ENCODE data around the gene ZFP62. TPM values are rescaled to one million over a fixed set of nuclear protein-coding genes. Genes with fewer than 3 reads are reported as not detected.

The ZFP62 gene
- total RNA-seq, 1 donor from 2014 or later = 19.4 TPM

DNA sequence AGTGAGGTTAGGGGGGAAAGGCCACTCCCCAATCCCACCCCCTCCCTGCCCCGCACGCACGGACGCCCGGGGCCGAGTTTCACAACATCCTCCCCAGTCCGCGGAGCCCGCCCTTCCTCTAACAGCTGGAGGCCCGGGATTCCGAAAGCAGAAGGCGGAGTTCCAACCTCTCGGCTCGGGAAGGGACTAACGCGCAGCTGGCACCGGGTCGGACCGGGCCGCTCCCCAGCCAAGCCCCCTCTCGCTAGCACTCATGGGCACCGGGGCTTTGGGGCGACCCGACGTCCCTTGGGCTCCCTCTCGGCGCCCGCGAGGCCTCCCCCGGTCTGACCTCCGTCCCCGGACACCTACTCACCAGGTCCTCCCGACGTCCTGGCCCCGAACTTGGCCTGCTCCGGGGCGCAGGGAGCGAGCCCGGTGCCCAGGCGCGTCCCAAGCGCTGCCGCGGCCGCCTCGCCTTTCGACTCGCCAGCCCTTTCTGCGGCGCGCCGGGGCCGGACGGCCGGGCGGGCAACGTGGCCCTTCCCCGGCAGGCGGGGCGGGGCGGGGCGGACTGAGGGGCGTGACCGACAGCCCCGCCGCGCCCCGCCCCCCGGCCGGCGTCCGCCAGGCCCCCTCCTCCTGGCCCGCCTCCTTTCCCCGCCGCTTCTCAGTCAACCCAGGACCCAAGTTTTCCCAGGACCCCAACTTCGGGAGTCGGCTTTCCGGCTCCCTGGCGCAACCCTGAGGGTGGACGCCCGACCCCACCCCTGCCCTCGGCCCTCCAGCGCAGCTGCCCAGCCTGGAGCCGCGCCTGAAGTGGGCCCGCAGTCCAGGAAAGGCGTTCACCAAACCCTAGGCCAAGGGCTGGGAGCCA lies 58.5 kb downstream of the ZFP62 start, which contains the start of gene MGAT1:
Gene MGAT1, minus strand, starts transcription at position 482 of the 856 bp plus-strand sequence. CDS start 9,835 bp downstream, outside the sequence.
- intact Hi-C loops (cut with DNase I) = loop anchor here (1.0 kb wide), 1 partner anchor 8 kb away; no protein-coding TSS in a partner anchor
- DNase-seq (ENCODE audit: low spot score) = peak; percentile 95

DNA sequence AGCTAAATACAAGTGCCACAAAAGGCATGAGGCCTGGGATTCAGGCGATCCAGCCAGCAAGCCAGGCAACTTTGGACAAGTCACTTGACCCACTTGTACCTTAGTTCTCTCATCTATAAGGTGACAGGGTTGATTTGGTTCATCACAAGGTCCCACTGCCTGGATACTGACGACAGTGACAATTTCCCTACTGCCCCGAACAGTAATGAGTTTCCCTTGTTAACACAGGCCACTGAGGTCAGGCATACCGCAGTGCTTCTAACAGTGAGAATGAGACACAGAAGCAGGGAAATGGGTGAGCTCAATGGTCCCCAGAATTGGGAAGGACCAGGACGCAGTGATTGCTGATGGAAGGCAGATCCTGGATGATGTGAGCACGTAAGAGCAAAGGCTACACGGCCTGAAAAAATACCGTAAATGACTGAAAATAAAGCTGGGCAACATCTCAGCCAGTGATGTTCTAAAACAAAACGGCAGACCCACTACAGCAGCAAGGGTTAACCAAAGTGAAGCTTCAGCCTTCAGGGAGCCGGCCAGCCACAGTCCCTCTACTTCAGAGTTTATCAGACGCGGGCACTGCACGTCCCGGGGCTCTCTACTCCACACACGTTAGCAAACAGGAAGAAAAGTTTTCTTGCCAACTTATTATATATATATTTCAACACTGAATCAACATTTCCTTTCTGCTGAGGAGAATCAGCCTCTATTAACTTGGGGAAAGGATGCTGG lies 59.3 kb downstream of the ZFP62 start:
- intact Hi-C loops (cut with DNase I) = loop anchor here (1.0 kb wide), 1 partner anchor 9 kb away; no protein-coding TSS in a partner anchor

DNA sequence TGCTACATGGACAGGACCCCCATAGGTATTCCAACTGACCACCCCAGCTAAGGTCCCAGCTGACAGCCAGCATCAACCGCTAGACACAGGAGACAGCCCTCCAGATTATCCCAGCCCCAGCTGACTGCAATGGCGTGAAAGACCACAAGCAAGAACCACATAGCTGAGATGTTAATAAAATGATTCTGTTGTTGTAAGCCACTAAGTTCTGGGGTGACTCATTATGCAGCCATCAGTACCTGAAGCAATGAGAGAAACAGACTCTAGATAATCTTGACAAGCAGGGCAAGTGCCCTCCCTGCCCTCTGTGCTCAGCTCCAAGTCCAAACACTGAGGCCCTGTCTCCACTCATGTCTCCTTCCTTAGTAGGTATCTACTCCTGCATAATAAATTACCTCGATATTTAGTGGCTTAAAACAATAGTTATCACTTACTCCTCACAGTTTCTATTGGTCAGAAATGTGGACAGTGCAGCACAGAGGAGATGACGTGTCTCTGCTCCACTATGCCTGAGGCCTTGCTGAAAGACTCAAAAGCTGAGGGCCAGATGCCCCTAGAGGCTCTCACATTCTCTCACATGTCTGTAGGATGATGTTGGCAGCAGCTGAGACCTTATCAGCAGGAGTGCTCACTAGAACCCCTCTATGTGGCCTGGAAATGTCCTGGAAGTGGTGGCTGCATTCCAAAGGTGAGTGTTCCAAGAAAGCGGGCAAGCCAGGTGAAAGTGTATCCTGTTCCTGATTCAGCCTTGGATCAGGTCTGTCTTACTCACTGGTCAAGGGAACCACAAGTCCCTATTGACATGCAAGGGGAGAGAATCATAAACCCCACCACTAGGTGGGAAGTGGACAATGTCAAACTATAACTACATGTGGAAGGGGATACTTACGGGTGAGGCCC lies 60.9 kb downstream of the ZFP62 start:
- intact Hi-C loops (cut with DNase I) = no loop called here
- no peak for DNase-seq (ENCODE audit: low spot score)

More for the DNA sequence above, 59.3 kb downstream of the ZFP62 start:
- DNase-seq (ENCODE audit: low spot score) = no peak

DNA sequence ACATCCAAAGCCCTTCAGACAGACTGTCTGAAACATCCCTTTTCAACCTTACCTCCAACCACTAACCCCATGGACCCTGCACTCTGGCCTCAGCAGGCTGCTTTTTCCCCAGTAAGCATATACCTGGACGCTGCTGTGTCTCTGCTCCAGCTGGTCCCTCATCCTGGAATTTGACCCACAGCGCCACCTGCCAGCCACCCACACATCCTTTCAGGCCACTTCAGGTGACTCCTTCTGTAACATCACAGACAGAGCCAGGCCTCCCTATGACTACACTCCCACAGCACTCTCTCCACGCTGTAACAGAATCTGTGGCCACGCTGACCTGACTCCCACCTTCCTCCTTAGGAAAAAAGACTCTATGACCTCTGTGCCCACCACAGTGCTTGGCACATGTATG lies 61.9 kb downstream of the ZFP62 start:
- intact Hi-C loops (cut with DNase I) = no loop called here
- no peak for DNase-seq (ENCODE audit: low spot score)

DNA sequence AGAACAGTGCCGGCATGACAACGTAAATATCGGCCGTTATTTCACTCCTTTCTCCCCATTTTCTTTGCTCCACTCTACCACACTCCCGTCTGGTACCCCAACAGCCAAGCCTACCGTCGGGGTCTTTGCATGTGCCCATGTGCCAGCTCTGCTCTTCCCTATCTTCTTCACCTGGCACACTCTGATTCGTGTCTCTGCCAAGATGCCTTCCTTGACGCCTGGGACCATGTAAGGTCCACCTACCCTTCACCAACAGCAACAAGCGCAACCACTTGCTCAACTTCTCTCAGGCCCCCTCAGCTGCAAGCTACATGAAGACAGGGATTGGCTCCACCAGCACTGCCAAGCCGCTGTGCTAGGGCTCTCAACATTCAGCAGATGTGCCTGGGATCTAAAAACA lies 62.9 kb downstream of the ZFP62 start:
- intact Hi-C loops (cut with DNase I) = no loop called here
- no peak for DNase-seq (ENCODE audit: low spot score)

Other genes with a start within 250 kb of the ZFP62 start
- 5.8 TPM for gene FLT4, start 211.7 kb downstream of the ZFP62 start, total RNA-seq
- not detected for gene OR2Y1, start 121.2 kb downstream of the ZFP62 start, total RNA-seq
- gene MGAT1, start 58.5 kb downstream of the ZFP62 start, total RNA-seq = 66.0 TPM
- 0.43 TPM for gene BTNL8, start 37.9 kb upstream of the ZFP62 start, total RNA-seq
- gene BTNL3, start 127.6 kb upstream of the ZFP62 start, total RNA-seq = not detected
- 25.2 TPM for gene BTNL9, start 179.0 kb upstream of the ZFP62 start, total RNA-seq

Measured in cardiac septum (tissue), 1 donor.